HG03135 (cell line): ENCODE measurements around the gene PNMA6E.

Source experiments
- ATAC-seq: cut with Tn5 transposase; IDR thresholded peaks from one replicate; pipeline ENCODE4 v1.9.1; 2021; ENCODE audit warnings: mild to moderate bottlenecking, moderate library complexity; ENCODE audit not compliant: unreplicated experiment

PNMA6E gene

GRCh38 chrX:153438532-153438931 lies 37.4 kb upstream of the PNMA6E start:
- no peak for ATAC-seq

- no peak for ATAC-seq
Measured at GRCh38 chrX:153435845-153436244, 34.7 kb upstream of the PNMA6E start.

GRCh38 chrX:153434801-153435200 lies 33.7 kb upstream of the PNMA6E start:
- ATAC-seq, result no peak

- ATAC-seq, result no peak
Measured at GRCh38 chrX:153433781-153434285, 32.7 kb upstream of the PNMA6E start.

- ATAC-seq, result no peak
Measured at GRCh38 chrX:153433161-153433680, 32.1 kb upstream of the PNMA6E start.

GRCh38 chrX:153430796-153431195 lies 29.6 kb upstream of the PNMA6E start:
- ATAC-seq, result no peak

- ATAC-seq, result no peak
Measured at GRCh38 chrX:153426204-153426603, 25.1 kb upstream of the PNMA6E start.

GRCh38 chrX:153423652-153424051 lies 22.5 kb upstream of the PNMA6E start:
- ATAC-seq, result no peak

GRCh38 chrX:153421856-153422255 lies 20.7 kb upstream of the PNMA6E start:
- no peak for ATAC-seq

- no peak for ATAC-seq
Measured at GRCh38 chrX:153420851-153421599, 19.9 kb upstream of the PNMA6E start.

GRCh38 chrX:153417637-153418036 lies 16.5 kb upstream of the PNMA6E start:
- ATAC-seq, result no peak

- no peak for ATAC-seq
Measured at GRCh38 chrX:153416781-153417450, 15.8 kb upstream of the PNMA6E start.

GRCh38 chrX:153414856-153415510 lies 13.8 kb upstream of the PNMA6E start:
- ATAC-seq, result no peak

GRCh38 chrX:153413731-153414130 lies 12.6 kb upstream of the PNMA6E start:
- no peak for ATAC-seq

- ATAC-seq, result no peak
Measured at GRCh38 chrX:153412746-153413720, 11.9 kb upstream of the PNMA6E start.

- ATAC-seq, result no peak
Measured at GRCh38 chrX:153411988-153412574, 10.9 kb upstream of the PNMA6E start.

GRCh38 chrX:153411255-153411987 lies 10.3 kb upstream of the PNMA6E start, which contains the start of gene ZFP92:
ZFP92 (plus strand) TSS chrX:153411472; CDS start chrX:153418323, 6,851 bp downstream.
- ATAC-seq, result no peak

GRCh38 chrX:153410888-153411254 lies 9.7 kb upstream of the PNMA6E start:
- ATAC-seq, result no peak

GRCh38 chrX:153410373-153410772 lies 9.2 kb upstream of the PNMA6E start:
- no peak for ATAC-seq
